Heart left ventricle (tissue), 16 donors: Measurements from ENCODE around the gene C1orf122. TPM values are rescaled to one million over a fixed set of nuclear protein-coding genes. Genes with fewer than 3 reads are reported as not detected.

Source experiments
- ATAC-seq, 4 donors: fragments of 200-7000 bp; cut with Tn5 transposase; one replicate each; pipeline ENCODE4 v1.9.1; 2020 to 2022; ENCODE audit warnings: moderate library complexity in 4 of 4, mild to moderate bottlenecking in 3 of 4, moderate number of reproducible peaks in 1 of 4
- DNase-seq, 5 donors: peaks; one replicate each; pipeline ENCODE4 v3.0.0-alpha.2; 2020
- H3K27ac ChIP-seq, 12 donors: fragments of 200-600 bp; sonication (generic) in 4 of 12; one replicate each; pipeline versions ENCODE4 v1.5.0 to v1.8.0; 2016 to 2022; ENCODE audit warnings: mild to moderate bottlenecking in 2 of 12
- H3K27me3 ChIP-seq, 9 donors: fragments of 200-600 bp; sonication (generic) in 2 of 9; one replicate each; pipeline versions ENCODE4 v1.5.1 to v1.8.0; 2016 to 2022; ENCODE audit warnings: mild to moderate bottlenecking in 3 of 9
- H3K36me3 ChIP-seq, 9 donors: fragments of 200-600 bp; sonication (generic) in 2 of 9; one replicate each; pipeline versions ENCODE4 v1.5.0 to v1.8.0; 2018 to 2022; ENCODE audit warnings: mild to moderate bottlenecking in 2 of 9
- H3K4me1 ChIP-seq, 12 donors: fragments of 200-600 bp; sonication (generic) in 4 of 12; one replicate each; pipeline versions ENCODE4 v1.5.0 to v1.8.0; 2016 to 2022; ENCODE audit warnings: mild to moderate bottlenecking in 3 of 12
- H3K4me3 ChIP-seq, 12 donors: fragments of 200-600 bp; sonication (generic) in 4 of 12; one replicate each; pipeline versions ENCODE4 v1.5.0 to v1.8.0; 2017 to 2022; ENCODE audit warnings: mild to moderate bottlenecking in 9 of 12, moderate library complexity in 4 of 12
- H3K9me3 ChIP-seq, 12 donors: fragments of 200-600 bp; sonication (generic) in 4 of 12; one replicate each; pipeline versions ENCODE4 v1.5.0 to v1.8.0; 2016 to 2022; ENCODE audit warnings: mild to moderate bottlenecking in 1 of 12
- CTCF ChIP-seq, 12 donors: fragments of 200-600 bp; sonication (generic) in 4 of 12; IDR thresholded peaks; one replicate each; pipeline versions ENCODE4 v1.5.0 to v1.8.0; 2018 to 2022; ENCODE audit warnings: antibody characterized with exemption in 12 of 12, mild to moderate bottlenecking in 5 of 12
- POLR2A ChIP-seq, 2 donors: fragments of 450-650 bp; IDR thresholded peaks; one replicate each; pipeline ENCODE4 v1.6.1; 2017; ENCODE audit warnings: antibody characterized with exemption in 2 of 2, mild to moderate bottlenecking in 2 of 2, moderate library complexity in 2 of 2
- WGBS, 4 donors: extraction: QIAGEN DNeasy Blood & Tissue Kit in 2 of 4; methylation state at CpG; one replicate each; pipeline versions ENCODE4 v1.1.5 to v1.1.7; 2013 to 2018; 5-methylcytosine and 5-hydroxymethylcytosine counted together
- intact Hi-C, 10 donors: fragments of 100-400 bp; cut with DNase I; formaldehyde crosslinking; loops; one replicate each; pipeline versions ENCODE4 v1.11.1 to v1.14.2; 2022
- polyA plus RNA-seq, 2 donors: library from polyadenylated mRNA; stranded (reverse); fragments of 200-250 nt; gene quantifications; one replicate each; pipeline ENCODE4 v1.2.3, GENCODE V29; 2013
- total RNA-seq, 9 donors: library from RNA; depleted of rRNA in 2 of 9; stranded (reverse); fragments of >200 nt in 2 of 9; fragmentation: NEBNext Ultra II Directional in 3 of 9; extraction: Animal tissue kit (Norgen Biotek cat#: 25700) in 3 of 9; gene quantifications; one replicate each; pipeline versions ENCODE4 v1.1.0 to v1.2.4, GENCODE V29; 2016 to 2023
- donor health status: ischemic (EF 13 %, LVEDD 7.1; RV severe dilation, severe dysfunction).
- donor health status: healthy with polysubstance abuse.
- donor health status: DM: no; HTN: yes; CAD: no.
- donor health status: DM: no; HTN: no; CAD: no.
- donor health status: ischemic (EF 25% LVEDD 6.9; RV normal size, moderate dysfunction).
- donor health status: ischemic (EF 25% LVEDD 5.7; RV mildly dilated, moderate dysfunction).
- donor health status: healthy.
- donor health status: DM: yes; HTN: yes; CAD: no.
- donor health status: ischemic (EF 35%, LVEDD 5.7; RV mildly dilated, moderate dysfunction).
- donor health status: nonischemic (EF 11% LVEDD 7.7; RV severe dilation, severe dysfunction).
- donor health status: DM: yes; HTN: yes; CAD: no.
- donor health status: PGD.
- donor health status: ischemic (EF 29% LVEDD 5.4; RV normal size, mild dysfunction).
- donor health status: nonischemic (EF 23%, LVEDD 6.1; RV moderate dilation, normal function).

The C1orf122 gene
- total and polyA plus RNA-seq, 11 donors: 29.1 to 93.0 (median 44.0) TPM

GRCh38 chr1:37811027-37811655, 3.6 kb downstream of the C1orf122 start:
- TF ChIP-seq CTCF (IDR thresholded peaks at IDR 0.05) (peak; percentile 46 to 85 (median 72)), POLR2A (IDR thresholded peaks at IDR 0.05) (no peak)

GRCh38 chr1:37813529-37814145, 6.0 kb downstream of the C1orf122 start:
- no peak overlapping the region for H3K4me3 ChIP-seq
- H3K27ac ChIP-seq: no peak overlapping the region
- intact Hi-C loops: loop anchor here in 2 of 10 donors (5.0 kb wide), 1 partner anchor 49 kb away; no protein-coding TSS in a partner anchor
- TF ChIP-seq POLR2A (IDR thresholded peaks at IDR 0.05) (no peak), CTCF (IDR thresholded peaks at IDR 0.05) (no peak)
- no peak for ATAC-seq
- 77 to 88% (median 83%) methylated on average over 2 of the region's 2 CpGs for WGBS, 4 donors
- H3K36me3 ChIP-seq: peaks cover 0 to 51% (median 39%) of the 10 kb centered on the region in 9 donors
- no peak for DNase-seq
- peaks cover 3 to 29% (median 15%) of the 10 kb centered on the region in 12 donors for H3K4me1 ChIP-seq
- no peaks in the 10 kb centered on the region for H3K27me3 ChIP-seq
- no peaks in the 10 kb centered on the region for H3K9me3 ChIP-seq

More at GRCh38 chr1:37811027-37811655, 3.6 kb downstream of the C1orf122 start:
- H3K9me3 ChIP-seq: no peaks in the 10 kb centered on the region
- H3K36me3 ChIP-seq: peaks cover 0 to 38% (median 25%) of the 10 kb centered on the region in 9 donors
- H3K27me3 ChIP-seq: no peaks in the 10 kb centered on the region
- 37 to 49% (median 39%) methylated on average over 7 of the region's 7 CpGs for WGBS, 4 donors
- no peak for ATAC-seq
- H3K4me3 ChIP-seq: no peak overlapping the region
- peaks cover 8 to 41% (median 25%) of the 10 kb centered on the region in 12 donors for H3K4me1 ChIP-seq
- no peak overlapping the region for H3K27ac ChIP-seq
- peak; percentile 35 to 69 (median 57) for DNase-seq
- intact Hi-C loops: loop anchor here in 2 of 10 donors (5.0 kb wide), 1 partner anchor 51 kb away; no protein-coding TSS in a partner anchor

- Histone ChIP-seq H3K27ac (no peak overlapping the region), H3K36me3 (peaks cover 0 to 57% (median 44%) of the 10 kb centered on the region in 9 donors), H3K4me1 (peaks cover 0 to 23% (median 9%) of the 10 kb centered on the region in 12 donors), H3K9me3 (no peaks in the 10 kb centered on the region), H3K27me3 (no peaks in the 10 kb centered on the region), H3K4me3 (no peak overlapping the region)
- TF ChIP-seq POLR2A (IDR thresholded peaks at IDR 0.05) (no peak), CTCF (IDR thresholded peaks at IDR 0.05) (no peak)
- intact Hi-C loops: loop anchor here in 2 of 10 donors (5.0 kb wide), 1 partner anchor 48 kb away; no protein-coding TSS in a partner anchor
- 77 to 94% (median 83%) methylated on average over 7 of the region's 7 CpGs for WGBS, 4 donors
- DNase-seq: no peak
- no peak for ATAC-seq
Measured at GRCh38 chr1:37814252-37814651, 6.7 kb downstream of the C1orf122 start.

GRCh38 chr1:37817481-37817880, 9.9 kb downstream of the C1orf122 start:
- Histone ChIP-seq H3K36me3 (peaks cover 0 to 90% (median 75%) of the 10 kb centered on the region in 9 donors), H3K4me3 (no peak overlapping the region), H3K27ac (no peak overlapping the region), H3K9me3 (no peaks in the 10 kb centered on the region), H3K4me1 (peaks cover 0 to 7% (median 0%) of the 10 kb centered on the region in 12 donors), H3K27me3 (no peaks in the 10 kb centered on the region)
- intact Hi-C loops: no loop called here
- WGBS, 4 donors: 13 to 21% (median 16%) methylated on average over 2 of the region's 2 CpGs
- ATAC-seq: peak in 3 of 4 donors; percentile 54 to 59 (median 55)
- TF ChIP-seq POLR2A (IDR thresholded peaks at IDR 0.05) (no peak), CTCF (IDR thresholded peaks at IDR 0.05) (no peak)
- DNase-seq: peak in 3 of 5 donors; percentile 35 to 51 (median 37)
